HG03108 (cell line): Measurements from ENCODE around the gene NCAM2.
"Not testable (repeated sequence)": the region's sequence is repeated elsewhere in the genome, so short reads cannot be mapped to it uniquely, and the experiment has no call there.

ENCODE experiments used
- ATAC-seq: cut with Tn5 transposase; IDR thresholded peaks from one replicate; pipeline ENCODE4 v1.9.1; 2021; ENCODE audit warnings: moderate library complexity; ENCODE audit not compliant: unreplicated experiment

Gene NCAM2

DNA sequence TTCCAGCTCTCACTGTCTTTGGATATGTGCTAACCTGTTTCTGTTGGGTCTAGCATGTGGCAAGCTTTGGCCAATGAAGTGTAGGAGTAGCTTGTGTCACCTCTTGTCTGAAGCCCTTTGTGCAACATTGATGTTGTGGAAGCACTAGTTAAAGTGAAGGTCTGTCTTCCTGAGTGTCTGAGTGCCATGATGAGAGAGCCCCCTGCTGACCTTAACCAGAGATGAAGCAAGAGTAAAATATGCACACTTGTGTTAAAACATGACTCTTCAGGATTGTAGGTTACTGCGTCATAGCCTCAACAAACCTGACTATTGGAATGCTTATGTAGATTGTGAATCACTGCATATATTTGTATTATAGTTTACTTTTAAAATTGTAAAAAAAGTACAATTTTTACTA, 103.7 kb downstream of the NCAM2 start:
- ATAC-seq: no peak

DNA sequence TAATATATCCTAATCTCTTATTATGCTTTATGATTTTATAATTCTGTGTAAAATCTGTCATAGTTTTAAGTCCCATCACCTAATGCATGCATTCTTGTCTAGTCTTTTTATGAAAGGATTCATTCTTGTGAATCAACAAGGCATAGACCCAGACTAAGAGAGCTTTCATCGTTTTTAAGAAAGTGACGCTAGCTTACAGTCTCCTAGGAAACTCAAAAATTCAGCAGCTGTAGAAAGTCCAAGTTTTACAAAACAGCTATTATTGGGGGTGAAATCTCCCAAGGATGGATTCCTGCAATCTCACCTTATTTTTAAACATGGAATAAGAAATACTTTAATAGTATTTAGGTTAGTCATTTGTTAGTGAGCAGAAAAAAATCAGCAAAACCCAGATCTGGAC, 104.7 kb downstream of the NCAM2 start:
- no peak for ATAC-seq

DNA sequence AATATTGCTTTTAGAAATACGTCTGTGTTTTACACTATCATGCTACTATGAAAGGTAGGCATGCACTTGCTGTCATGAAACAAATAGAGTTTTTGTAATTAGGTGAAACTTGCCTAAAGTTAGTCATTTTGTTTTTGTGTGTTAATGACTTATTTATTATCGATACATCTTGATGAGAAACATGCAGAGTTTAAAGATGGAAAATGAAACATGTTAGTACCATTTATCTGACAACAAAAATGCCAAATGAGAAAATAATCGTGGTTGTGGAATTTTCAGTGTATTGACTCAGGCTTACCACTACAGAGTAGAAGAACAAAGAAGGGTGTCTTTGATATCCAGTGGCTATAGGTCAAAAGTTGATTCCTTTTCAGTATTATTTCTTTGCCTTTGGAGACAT, 105.5 kb downstream of the NCAM2 start:
- no peak for ATAC-seq

DNA sequence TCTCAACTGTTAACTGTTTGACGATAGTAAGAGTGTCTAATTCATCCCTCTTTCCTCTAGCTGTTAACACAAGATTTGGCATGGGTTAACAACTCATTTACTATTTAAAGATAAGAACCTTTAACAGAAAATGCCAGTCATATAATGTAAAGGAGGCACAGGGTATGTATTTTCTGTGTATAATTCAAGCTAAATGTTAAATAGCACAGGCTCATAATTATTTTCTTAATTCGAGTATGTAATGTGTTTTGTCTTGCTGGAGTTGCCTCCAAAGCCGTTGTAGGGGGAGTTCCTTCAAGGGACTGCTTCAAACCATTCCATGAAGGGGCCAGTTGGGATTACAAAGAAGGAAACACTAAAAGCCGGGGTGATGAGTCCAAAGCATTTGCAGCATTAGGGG, 111.5 kb downstream of the NCAM2 start:
- ATAC-seq: no peak

DNA sequence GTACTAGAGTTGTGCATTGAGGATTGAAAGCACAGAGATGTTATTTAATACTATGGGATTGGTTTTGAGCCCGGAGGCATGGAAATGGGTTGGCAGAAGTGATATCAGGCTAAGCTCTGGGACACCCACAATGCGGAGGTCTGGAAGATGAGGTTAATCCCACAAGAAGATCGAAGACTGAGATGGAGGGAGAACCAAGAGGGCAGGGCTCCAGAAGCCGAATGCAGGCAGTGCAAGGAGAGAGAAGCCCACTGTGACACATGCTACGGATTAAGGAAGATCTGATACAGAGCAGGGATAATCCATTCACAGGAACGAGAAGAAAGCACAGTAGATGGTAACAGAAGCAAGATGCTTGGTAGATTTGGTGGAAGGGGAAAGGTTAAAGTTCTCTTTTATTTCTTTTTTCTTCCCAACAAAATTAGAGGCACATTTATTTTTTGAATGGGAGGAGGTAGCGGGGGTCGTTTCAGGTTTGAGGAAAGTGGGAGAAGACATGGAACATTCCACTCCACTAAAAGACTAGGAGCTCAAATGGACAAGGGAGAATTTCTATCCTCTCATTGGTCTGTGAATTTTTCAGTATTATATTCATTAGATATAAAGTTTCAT, 113.2 kb downstream of the NCAM2 start:
- ATAC-seq: no peak

DNA sequence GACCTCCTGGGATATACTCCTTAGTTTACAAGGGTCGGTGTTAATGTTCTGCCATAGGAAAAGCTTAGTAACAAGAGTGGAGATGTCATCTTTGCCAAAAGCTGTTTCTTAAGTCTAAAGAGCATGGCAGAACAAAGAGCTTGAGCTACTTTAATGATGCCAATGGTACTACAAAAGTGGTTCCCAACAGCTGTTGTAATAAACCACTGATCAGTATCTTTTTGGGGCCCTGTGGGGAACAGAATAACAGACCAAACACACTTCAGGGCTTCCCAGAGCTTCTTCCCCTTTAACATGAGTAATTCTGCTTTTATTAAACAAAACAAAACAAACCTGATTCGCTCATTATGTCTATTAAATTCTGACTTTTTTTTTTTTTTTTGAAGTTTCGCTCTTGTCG, 116.3 kb downstream of the NCAM2 start:
- no peak for ATAC-seq

DNA sequence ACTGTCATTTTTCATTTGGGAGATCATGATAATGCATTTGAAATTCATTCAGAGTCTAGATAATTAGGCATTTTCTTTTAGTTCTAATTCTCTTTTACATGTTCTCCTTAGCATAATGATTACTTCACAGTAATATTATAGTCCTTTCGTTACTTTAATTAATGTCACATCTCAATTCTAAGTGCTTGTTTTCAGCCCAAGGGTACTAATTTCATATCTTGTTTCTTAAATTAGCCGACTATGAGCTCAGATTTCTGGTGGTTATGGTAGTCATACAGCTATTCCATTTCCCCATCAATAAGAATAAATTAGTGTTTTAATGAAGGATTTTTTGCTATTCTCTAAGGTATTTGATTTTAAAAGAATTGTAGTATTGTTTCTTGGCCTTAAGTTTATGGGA, 120.9 kb downstream of the NCAM2 start:
- no peak for ATAC-seq

DNA sequence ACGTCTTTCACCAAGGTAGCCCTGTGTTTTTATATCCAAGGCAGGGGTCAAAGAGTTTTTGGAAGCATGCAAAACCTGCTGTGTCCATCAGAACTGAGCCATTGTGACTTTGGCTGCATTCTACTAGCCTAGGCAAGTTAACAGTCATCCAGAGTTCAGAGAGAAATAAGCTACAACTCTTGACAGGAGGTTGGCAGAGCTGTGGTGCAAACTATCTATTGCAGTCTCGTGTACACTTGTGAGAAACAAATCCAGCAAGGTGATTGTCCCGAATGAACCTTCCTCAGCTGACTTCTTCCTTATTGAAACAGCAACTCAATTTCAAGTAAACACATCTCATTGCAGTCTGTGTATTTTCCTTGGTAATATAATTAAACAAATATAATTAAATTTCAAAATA, 124.5 kb downstream of the NCAM2 start:
- ATAC-seq: no peak

DNA sequence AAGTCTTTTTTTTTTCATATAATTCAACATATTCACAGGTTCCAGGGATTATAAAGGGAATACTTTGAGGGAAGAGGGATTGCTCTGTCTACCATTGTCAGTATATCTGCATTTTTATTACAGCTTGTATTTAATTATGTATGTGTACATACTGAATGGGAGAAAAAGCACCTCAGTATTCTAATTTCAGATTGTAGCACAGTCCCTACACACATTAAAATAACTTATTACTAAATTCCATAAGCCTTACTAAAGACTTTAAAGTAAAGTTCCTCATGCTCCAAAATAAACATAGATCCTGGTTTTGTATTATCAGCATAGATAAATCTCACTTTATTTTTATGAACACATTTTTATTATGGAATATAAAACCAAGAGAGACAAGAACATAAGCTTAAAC, 134.2 kb downstream of the NCAM2 start:
- ATAC-seq: no peak

DNA sequence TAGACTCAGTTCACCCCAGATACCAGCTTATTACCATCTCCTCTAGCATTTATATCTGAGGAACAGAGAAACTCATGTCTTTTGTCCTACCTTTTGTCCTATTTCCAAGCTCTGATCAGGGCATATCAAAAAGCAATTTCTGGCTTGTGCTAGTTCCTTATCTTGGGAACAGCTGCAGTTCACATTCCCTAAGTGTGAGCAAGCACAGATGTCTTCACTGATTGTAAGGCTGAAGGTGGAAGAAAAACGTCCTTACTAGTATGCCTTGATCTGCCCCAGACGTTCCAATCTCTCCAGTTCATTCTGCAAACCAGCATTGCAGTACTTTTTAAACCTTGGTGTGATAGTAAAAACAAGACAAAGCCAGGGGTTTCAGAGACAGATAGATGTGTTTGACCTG, 139.8 kb downstream of the NCAM2 start:
- no peak for ATAC-seq

DNA sequence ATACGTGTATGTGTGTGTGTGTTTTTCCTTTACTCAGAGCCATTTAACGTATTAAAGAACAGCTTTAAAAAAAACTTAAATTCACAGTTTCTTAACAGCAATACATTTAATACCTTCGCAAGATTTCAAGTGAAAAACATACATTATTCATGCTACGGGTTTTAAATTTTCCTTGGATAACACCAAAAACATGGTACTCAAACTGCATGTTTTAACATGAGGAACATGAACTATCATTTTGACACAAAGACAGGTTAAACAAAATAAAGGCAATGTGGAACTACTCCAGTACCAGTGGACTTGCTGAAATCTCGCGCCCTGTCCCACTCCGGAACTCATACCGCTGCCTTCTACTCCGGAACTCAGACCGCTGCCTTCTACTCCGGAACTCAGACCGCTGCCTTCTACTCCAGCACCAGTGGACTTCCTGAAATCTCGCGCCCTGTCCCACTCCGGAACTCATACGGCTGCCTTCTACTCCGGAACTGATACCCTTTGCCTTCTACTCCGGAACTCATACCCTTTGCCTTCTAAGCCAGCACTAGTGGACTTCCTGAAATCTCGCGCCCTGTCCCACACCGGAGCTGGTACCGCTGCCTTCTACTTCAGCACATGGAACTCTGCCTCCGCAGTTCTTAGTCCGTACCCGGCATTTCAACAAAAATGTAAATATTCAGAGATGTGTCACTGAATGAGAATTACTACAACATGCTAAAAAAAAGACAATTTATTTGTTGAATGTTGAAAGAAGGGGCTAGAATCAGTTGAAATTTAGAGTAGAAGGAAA, 148.6 kb downstream of the NCAM2 start:
- no peak for ATAC-seq

DNA sequence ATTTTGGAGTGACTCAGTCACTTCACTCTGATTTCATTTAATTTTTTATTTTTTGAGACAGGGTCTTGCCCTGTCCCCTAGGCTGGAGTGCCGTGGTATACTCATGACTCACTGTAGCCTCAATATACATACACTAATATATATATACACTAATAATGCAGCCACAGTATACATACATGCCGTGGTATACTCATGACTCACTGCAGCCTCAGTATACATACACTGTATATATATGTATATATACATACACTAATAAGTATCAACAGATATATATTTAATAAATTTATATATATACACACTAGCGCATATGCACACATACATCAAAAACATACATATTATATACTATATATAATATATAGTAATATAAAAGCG, 149.2 kb downstream of the NCAM2 start:
- ATAC-seq: no peak

DNA sequence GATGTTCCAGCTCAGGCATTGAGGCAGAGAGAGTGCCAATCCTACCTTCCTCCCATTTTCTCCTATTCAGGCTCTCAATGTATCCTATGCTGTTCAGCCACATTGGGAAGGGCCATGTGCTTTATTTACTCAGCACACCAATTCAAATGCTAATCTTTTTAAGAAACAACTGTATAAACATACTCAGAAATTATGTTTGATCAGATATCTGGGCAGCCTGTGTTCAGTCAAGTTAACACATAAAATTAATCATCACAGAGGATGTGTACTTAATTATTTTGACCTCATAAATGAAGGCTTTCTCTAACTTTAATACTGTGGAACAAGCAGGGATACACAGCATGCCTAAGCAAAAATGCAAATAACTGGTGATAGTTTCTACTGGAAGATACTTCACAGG, 149.8 kb downstream of the NCAM2 start:
- ATAC-seq: no peak

DNA sequence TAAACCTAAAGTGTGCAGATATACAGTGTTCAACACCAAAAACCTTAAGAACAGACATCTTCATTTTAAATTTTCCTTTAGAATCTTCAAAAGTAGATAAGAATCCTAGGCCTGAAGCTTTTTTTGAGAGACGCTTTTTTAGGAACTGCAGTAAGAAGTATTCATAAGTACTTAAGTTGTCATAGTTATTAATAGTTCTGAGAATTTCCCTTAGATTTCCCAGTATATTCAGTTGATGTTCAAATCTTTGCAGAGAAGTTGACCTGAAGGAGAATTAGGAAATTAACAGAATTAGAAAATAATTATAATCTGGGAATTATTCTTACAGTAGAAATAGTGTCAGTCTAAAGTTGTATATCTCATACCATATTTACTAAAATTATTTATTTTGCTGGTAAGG, 150.3 kb downstream of the NCAM2 start:
- ATAC-seq: no peak

DNA sequence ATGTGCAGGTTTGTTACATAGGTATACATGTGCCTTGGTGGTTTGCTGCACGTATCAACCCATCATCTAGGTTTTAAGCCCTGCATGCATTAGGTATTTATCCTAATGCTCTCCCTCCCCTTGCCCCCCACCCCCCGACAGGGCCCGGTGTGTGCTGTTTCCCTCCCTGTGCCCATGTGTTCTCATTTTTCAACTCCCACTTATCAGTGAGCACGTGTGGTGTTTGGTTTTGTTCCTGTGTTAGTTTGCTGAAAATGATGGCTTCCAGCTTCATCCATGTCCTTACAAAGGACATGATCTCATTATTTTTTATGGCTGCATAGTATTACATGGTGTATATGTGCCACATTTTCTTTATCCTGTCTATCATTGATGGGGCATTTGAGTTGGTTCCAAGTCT, 151.2 kb downstream of the NCAM2 start:
- not testable (repeated sequence) for ATAC-seq

DNA sequence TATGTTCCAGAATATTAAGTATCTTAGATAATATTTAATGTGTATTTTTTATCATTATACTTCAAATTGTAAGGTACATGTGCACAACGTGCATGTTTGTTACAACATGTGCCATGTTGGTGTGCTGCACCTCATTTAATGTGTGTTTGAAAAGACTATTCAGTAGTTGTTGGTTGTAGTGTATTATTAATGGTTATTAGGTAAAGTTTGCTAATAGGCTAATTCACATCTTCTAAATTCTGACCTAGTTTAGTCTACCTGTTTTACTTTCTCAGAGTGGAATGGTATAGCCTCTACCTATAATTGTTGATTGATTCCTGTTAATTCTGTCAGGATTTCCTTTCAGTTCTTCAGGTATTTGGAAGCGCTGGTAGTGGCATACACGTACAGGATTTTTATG, 153.0 kb downstream of the NCAM2 start:
- ATAC-seq: no peak

DNA sequence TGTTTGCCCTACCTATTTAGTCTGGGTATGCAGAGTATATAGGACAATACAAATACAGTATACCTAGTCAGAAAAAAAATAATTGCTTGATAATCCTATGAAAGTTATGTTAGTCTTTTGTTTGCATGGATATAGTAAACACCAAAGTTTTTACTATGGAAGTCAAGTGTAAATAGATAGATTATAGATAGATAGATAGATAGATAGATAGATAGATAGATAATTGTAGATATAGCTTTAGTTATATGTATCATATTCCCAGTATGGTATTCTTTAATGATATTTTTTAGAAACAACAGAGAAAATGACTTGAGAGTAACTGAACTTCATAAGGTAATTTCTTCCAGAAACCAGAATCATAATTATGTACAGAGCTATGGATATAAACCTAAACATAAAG, 158.2 kb downstream of the NCAM2 start:
- no peak for ATAC-seq

DNA sequence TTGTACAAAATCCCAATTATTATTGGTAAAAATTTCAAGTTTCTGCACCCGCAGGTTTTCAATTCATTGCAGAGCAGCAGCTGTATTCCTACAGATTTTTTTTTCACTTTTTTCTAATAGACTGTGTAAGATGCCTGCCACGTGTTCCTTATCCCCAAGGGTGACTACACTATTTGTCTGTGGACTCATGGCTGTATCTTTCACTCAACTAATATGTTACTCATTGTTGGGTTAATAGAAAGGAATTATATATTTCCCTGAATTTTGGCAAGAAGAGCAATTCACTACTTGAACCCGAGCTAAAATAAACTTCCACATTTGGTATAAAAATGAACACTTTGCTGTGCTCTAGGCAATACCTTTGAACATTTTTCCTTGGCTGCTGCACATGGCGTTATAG, 158.7 kb downstream of the NCAM2 start:
- ATAC-seq: no peak

DNA sequence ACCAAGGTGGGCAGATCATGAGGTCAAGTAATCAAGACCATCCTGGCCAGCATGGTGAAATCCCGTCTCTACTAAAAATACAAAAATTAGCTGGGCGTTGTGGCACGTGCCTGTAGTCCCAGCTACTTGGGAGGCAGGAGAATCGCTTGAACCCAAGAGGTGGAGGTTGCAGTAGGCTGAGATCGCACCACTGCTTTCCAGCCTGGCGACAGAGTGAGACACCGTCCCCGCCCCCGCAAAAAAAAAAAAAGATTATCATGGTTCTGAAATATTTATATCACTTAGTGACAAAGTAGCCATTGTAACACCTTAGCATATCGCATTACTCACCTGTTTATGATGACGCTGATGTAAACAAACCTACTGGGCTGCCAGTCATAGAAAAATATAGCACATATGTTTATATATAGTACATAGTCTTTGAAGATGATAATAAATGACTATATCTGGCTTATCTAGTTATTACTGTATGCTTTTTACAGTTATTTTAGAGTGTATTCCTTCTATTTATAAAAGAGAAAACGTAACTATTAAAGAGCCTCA, 160.2 kb downstream of the NCAM2 start:
- ATAC-seq: no peak

DNA sequence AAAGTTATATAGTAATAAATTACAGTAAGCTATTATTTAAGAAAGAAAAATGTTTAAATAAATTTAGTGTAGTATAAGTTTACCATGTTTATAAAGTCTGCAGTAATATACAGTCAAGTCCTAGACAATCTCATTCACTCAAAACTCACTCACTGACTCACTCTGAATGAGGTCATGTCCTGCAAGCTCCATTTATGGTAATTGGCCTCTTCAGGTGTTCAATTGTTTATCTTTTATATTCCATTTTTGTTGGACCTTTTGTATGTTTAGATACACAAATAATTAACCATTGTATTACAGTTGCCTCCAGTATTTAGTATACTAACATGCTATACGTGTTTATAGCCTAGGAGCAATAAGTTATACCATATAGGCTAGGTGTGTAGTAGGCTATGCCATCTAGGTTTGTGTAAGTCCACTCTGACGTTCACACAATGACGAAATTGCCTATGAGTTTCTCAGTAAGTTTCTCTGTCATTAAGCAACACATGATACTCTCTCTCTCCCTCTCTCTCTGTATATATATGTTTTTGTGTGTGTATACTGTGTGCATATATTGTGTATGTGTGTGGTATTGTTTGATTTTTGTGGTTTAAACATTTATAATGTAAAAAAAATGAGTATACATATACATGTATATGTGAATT, 161.2 kb downstream of the NCAM2 start:
- no peak for ATAC-seq

DNA sequence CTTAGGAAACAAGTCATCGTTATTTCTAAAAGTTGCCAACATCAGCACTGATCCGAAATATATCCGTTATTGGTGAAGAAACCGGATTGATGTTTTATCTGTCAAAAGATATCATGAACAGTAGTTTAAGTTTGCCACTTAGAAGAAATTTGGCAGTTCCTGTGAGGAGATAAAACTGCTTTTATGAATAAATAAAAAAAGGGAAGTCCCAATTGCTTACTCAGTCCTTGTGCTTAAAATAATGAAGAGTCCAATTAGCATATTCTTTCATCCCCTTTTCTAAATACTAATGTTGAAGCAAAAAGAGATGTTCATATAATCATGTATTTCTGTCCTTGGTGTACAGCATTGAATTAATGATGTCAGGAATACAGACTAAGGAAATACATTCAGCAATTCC, 164.6 kb downstream of the NCAM2 start:
- no peak for ATAC-seq

DNA sequence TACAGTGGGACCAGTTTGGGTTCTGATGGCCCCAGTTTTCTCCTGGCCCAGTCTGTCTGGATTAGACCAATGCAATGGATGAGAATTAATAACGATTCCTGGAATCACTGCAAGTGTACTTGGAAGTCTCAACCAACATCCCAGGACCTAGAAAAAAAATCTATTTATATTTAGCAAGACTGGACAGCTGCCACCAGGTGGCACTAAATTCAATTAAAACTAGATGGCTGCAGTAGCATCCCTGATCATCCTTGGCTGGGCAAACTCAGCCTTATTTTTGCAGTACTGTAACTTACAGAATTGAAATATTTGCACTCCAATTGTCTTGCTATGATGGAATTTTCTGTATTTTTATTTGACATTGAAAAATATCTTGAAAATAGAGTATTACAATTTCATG, 165.7 kb downstream of the NCAM2 start:
- no peak for ATAC-seq
